Lower lobe of right lung (tissue), 2 donors: Measurements from ENCODE around the gene TCF4. TPM values are rescaled to one million over a fixed set of nuclear protein-coding genes. Genes with fewer than 3 reads are reported as not detected.
A peak's percentile ranks its signal among the peaks of the same experiment; 100 is the strongest.

Experiments used
- ATAC-seq, 2 donors: fragments of 200-7000 bp; cut with Tn5 transposase; one replicate each; pipeline ENCODE4 v1.9.1; 2020 to 2022; ENCODE audit warnings: mild to moderate bottlenecking in 2 of 2, moderate library complexity in 2 of 2
- DNase-seq: peaks from one replicate; pipeline ENCODE4 v3.0.0-alpha.2; 2020
- H3K27ac ChIP-seq: fragments of 200-600 bp; one replicate; pipeline ENCODE4 v1.8.0; 2022
- H3K27me3 ChIP-seq: fragments of 200-600 bp; one replicate; pipeline ENCODE4 v1.8.0; 2022; ENCODE audit warnings: low read depth
- H3K36me3 ChIP-seq: fragments of 200-600 bp; one replicate; pipeline ENCODE4 v1.8.0; 2022; ENCODE audit warnings: mild to moderate bottlenecking
- H3K4me1 ChIP-seq: fragments of 200-600 bp; one replicate; pipeline ENCODE4 v1.8.0; 2022
- H3K4me3 ChIP-seq: fragments of 200-600 bp; one replicate; pipeline ENCODE4 v1.8.0; 2022; ENCODE audit warnings: mild to moderate bottlenecking
- H3K9me3 ChIP-seq: fragments of 200-600 bp; one replicate; pipeline ENCODE4 v1.8.0; 2022
- intact Hi-C: fragments of 100-400 bp; cut with DNase I; formaldehyde crosslinking; loops from one replicate; pipeline ENCODE4 v1.11.0; 2022
- total RNA-seq: library from RNA; stranded (reverse); fragmentation: NEBNext Ultra II Directional; extraction: Animal tissue kit (Norgen Biotek cat#: 25700); gene quantifications from one replicate; pipeline ENCODE4 v1.2.1, GENCODE V29; 2021
- TF ChIP-seq, protein P1 (sequence below): fragments of 200-600 bp; IDR thresholded peaks from one replicate; pipeline ENCODE4 v1.8.0; 2022; ENCODE audit warnings: antibody characterized with exemption, mild to moderate bottlenecking
- donor health status: DM: no; HTN: yes; CAD: no; lungs with severe emphysema.

TCF4 gene
- total RNA-seq, 1 donor from 2014 or later = 112 TPM

DNA sequence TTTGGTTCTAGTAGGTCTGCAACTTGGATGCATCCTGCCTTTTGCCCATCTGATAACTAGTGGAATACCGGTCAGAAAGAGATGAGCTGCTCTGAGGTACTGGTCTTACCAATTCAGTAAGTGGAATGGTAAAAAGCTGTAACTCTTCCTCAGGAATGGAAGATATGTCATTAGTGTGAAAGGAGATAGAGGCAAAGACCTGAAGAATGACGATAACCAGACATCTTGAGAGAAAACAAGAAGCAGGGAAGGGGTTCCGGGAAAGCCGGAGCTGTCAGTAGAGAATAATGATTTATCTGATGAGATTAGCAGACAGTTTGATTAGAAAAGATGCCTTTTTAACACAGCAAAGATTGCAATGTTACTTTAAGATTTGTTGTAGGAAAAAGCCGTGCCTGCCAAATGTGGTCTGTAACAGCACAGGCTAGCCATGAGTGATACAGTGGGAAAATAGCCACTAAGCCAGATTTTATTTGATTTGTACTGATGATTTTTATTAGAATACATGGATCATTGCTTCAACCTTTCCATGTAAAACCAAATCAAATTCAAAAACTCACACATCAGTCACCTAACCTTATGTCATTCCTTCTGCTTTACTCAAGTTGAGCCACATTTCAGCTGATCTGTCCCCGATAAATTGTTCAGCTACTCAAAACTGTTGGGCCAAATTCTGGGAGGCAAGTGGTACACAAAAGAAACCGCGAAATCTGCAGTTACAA lies 110.0 kb downstream of the TCF4 start:
- ATAC-seq (peak in 1 of 2 donors; percentile 13), DNase-seq (no peak)
- peak overlapping the region; percentile 78 for H3K27ac ChIP-seq
- peak overlapping the region; percentile 54 for H3K4me3 ChIP-seq
- no peaks in the 10 kb centered on the region for H3K9me3 ChIP-seq
- H3K4me1 ChIP-seq = peaks cover 5% of the 10 kb centered on the region
- intact Hi-C loops = no loop called here
- TF ChIP-seq, protein P1, sequence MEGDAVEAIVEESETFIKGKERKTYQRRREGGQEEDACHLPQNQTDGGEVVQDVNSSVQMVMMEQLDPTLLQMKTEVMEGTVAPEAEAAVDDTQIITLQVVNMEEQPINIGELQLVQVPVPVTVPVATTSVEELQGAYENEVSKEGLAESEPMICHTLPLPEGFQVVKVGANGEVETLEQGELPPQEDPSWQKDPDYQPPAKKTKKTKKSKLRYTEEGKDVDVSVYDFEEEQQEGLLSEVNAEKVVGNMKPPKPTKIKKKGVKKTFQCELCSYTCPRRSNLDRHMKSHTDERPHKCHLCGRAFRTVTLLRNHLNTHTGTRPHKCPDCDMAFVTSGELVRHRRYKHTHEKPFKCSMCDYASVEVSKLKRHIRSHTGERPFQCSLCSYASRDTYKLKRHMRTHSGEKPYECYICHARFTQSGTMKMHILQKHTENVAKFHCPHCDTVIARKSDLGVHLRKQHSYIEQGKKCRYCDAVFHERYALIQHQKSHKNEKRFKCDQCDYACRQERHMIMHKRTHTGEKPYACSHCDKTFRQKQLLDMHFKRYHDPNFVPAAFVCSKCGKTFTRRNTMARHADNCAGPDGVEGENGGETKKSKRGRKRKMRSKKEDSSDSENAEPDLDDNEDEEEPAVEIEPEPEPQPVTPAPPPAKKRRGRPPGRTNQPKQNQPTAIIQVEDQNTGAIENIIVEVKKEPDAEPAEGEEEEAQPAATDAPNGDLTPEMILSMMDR = no peak
- H3K36me3 ChIP-seq = no peaks in the 10 kb centered on the region
- H3K27me3 ChIP-seq = no peaks in the 10 kb centered on the region

GRCh38 chr18:55477499-55477859 lies 110.5 kb downstream of the TCF4 start:
- DNase-seq (no peak), ATAC-seq (peak; percentile 76 to 83)
- Histone ChIP-seq H3K27me3 (no peaks in the 10 kb centered on the region), H3K4me1 (peaks cover 5% of the 10 kb centered on the region), H3K27ac (peak overlapping the region; percentile 78), H3K36me3 (no peaks in the 10 kb centered on the region), H3K4me3 (peak overlapping the region; percentile 54), H3K9me3 (no peaks in the 10 kb centered on the region)
- TF ChIP-seq, protein P1 = peak; percentile 14
- intact Hi-C loops = no loop called here

- Histone ChIP-seq H3K27ac (peak overlapping the region; percentile 78), H3K27me3 (no peaks in the 10 kb centered on the region), H3K4me1 (peaks cover 5% of the 10 kb centered on the region), H3K9me3 (no peaks in the 10 kb centered on the region), H3K4me3 (no peak overlapping the region), H3K36me3 (no peaks in the 10 kb centered on the region)
- no peak for DNase-seq
- TF ChIP-seq, protein P1 = no peak
- intact Hi-C loops = no loop called here
- no peak for ATAC-seq
These were observed 112.1 kb downstream of the TCF4 start for GRCh38 chr18:55475916-55476315.

GRCh38 chr18:55475467-55475866 lies 112.5 kb downstream of the TCF4 start:
- intact Hi-C loops = no loop called here
- Histone ChIP-seq H3K4me1 (peaks cover 5% of the 10 kb centered on the region), H3K4me3 (no peak overlapping the region), H3K9me3 (no peaks in the 10 kb centered on the region), H3K27me3 (no peaks in the 10 kb centered on the region), H3K36me3 (no peaks in the 10 kb centered on the region), H3K27ac (no peak overlapping the region)
- no peak for ATAC-seq
- no peak for DNase-seq
- TF ChIP-seq, protein P1 = no peak

- TF ChIP-seq, protein P1 = no peak
- Histone ChIP-seq H3K9me3 (no peaks in the 10 kb centered on the region), H3K27me3 (no peaks in the 10 kb centered on the region), H3K4me1 (no peaks in the 10 kb centered on the region), H3K36me3 (no peaks in the 10 kb centered on the region), H3K4me3 (no peak overlapping the region), H3K27ac (no peak overlapping the region)
- intact Hi-C loops = no loop called here
- ATAC-seq (no peak), DNase-seq (no peak)
These were observed 114.4 kb downstream of the TCF4 start for GRCh38 chr18:55473560-55473959.
